ENCODE data around the gene AKR1C3. TPM values are rescaled to one million over a fixed set of nuclear protein-coding genes. Genes with fewer than 3 reads are reported as not detected.
A peak's percentile ranks its signal among the peaks of the same experiment; 100 is the strongest.
"Not testable (repeated sequence)": the region's sequence is repeated elsewhere in the genome, so short reads cannot be mapped to it uniquely, and the experiment has no call there.

The AKR1C3 gene
- total RNA-seq, 1 experiment from 2014 or later, result 9.6 TPM

GRCh38 chr10:5088703-5089261, 5.4 kb upstream of the AKR1C3 start:
- no peak for DNase-seq (ENCODE audit: low read depth)

- peak; percentile 7 for DNase-seq (ENCODE audit: low read depth)
Observed at GRCh38 chr10:5089865-5090264, 4.3 kb upstream of the AKR1C3 start.

GRCh38 chr10:5090551-5090950, 3.7 kb upstream of the AKR1C3 start:
- DNase-seq (ENCODE audit: low read depth), result no peak

GRCh38 chr10:5091196-5091595, 3.0 kb upstream of the AKR1C3 start:
- no peak for DNase-seq (ENCODE audit: low read depth)

- no peak for DNase-seq (ENCODE audit: low read depth)
Observed at GRCh38 chr10:5092375-5092774, 1.8 kb upstream of the AKR1C3 start.

GRCh38 chr10:5092848-5093790, 1.1 kb upstream of the AKR1C3 start:
- DNase-seq (ENCODE audit: low read depth), result no peak

GRCh38 chr10:5095687-5096086, 1.5 kb downstream of the AKR1C3 start:
- no peak for DNase-seq (ENCODE audit: low read depth)

GRCh38 chr10:5096108-5096507, 1.9 kb downstream of the AKR1C3 start:
- DNase-seq (ENCODE audit: low read depth), result no peak

- not testable (repeated sequence) for DNase-seq (ENCODE audit: low read depth)
Observed at GRCh38 chr10:5102479-5102878, 8.3 kb downstream of the AKR1C3 start.

GRCh38 chr10:5103481-5103880, 9.3 kb downstream of the AKR1C3 start:
- no peak for DNase-seq (ENCODE audit: low read depth)

- DNase-seq (ENCODE audit: low read depth), result peak; percentile 30
Observed at GRCh38 chr10:5105626-5106025, 11.4 kb downstream of the AKR1C3 start.

- DNase-seq (ENCODE audit: low read depth), result no peak
Observed at GRCh38 chr10:5106553-5106952, 12.3 kb downstream of the AKR1C3 start.

GRCh38 chr10:5107860-5108526, 13.8 kb downstream of the AKR1C3 start:
- DNase-seq (ENCODE audit: low read depth), result no peak

GRCh38 chr10:5108658-5109416, 14.6 kb downstream of the AKR1C3 start:
- DNase-seq (ENCODE audit: low read depth), result no peak

- DNase-seq (ENCODE audit: low read depth), result not testable (repeated sequence)
Observed at GRCh38 chr10:5109861-5110260, 15.6 kb downstream of the AKR1C3 start.

- no peak for DNase-seq (ENCODE audit: low read depth)
Observed at GRCh38 chr10:5116621-5117020, 22.4 kb downstream of the AKR1C3 start.

GRCh38 chr10:5117026-5117425, 22.8 kb downstream of the AKR1C3 start:
- DNase-seq (ENCODE audit: low read depth), result no peak

- not testable (repeated sequence) for DNase-seq (ENCODE audit: low read depth)
Observed at GRCh38 chr10:5119997-5120396, 25.8 kb downstream of the AKR1C3 start.

GRCh38 chr10:5123886-5124285, 29.7 kb downstream of the AKR1C3 start:
- DNase-seq (ENCODE audit: low read depth), result no peak

- no peak for DNase-seq (ENCODE audit: low read depth)
Observed at GRCh38 chr10:5125315-5126044, 31.3 kb downstream of the AKR1C3 start.

GRCh38 chr10:5135581-5135980, 41.4 kb downstream of the AKR1C3 start:
- DNase-seq (ENCODE audit: low read depth), result no peak

Measured in M059J (cell line).